Epithelial cell of proximal tubule (primary cell): ENCODE results near the gene STC2. TPM values are rescaled to one million over a fixed set of nuclear protein-coding genes. Genes with fewer than 3 reads are reported as not detected.

Source experiments
- DNase-seq: peaks from one replicate; pipeline ENCODE4 v3.0.0-alpha.2; 2011; ENCODE audit warnings: low read depth
- H3K4me3 ChIP-seq: 2 replicates; pipeline ENCODE4 v1.5.1; 2011; ENCODE audit warnings: low read depth, mild to moderate bottlenecking, low read length
- CTCF ChIP-seq: conservative IDR thresholded peaks from 2 replicates; pipeline ENCODE4 v1.5.1; 2012; ENCODE audit warnings: low read depth, mild to moderate bottlenecking, low read length
- total RNA-seq: library from RNA; depleted of rRNA; stranded (reverse); fragments of >200 nt; gene quantifications from 2 replicates; pipeline ENCODE4 v1.2.3, GENCODE V29; 2015

STC2 gene
- total RNA-seq, 1 donor from 2014 or later = 41.6 TPM

- no peak overlapping the region for H3K4me3 ChIP-seq
- TF ChIP-seq CTCF = no peak
- no peak for DNase-seq
Measured at GRCh38 chr5:173312821-173313220, 15.4 kb downstream of the STC2 start.

GRCh38 chr5:173311818-173312585, 16.2 kb downstream of the STC2 start:
- DNase-seq = no peak
- no peak for TF ChIP-seq CTCF
- no peak overlapping the region for H3K4me3 ChIP-seq

GRCh38 chr5:173310861-173311785, 17.1 kb downstream of the STC2 start:
- no peak for DNase-seq
- no peak for TF ChIP-seq CTCF

GRCh38 chr5:173310218-173310769, 17.9 kb downstream of the STC2 start:
- TF ChIP-seq CTCF = no peak
- no peak for DNase-seq
- no peak overlapping the region for H3K4me3 ChIP-seq

More at GRCh38 chr5:173310861-173311785, 17.1 kb downstream of the STC2 start:
- no peak overlapping the region for H3K4me3 ChIP-seq

DNA sequence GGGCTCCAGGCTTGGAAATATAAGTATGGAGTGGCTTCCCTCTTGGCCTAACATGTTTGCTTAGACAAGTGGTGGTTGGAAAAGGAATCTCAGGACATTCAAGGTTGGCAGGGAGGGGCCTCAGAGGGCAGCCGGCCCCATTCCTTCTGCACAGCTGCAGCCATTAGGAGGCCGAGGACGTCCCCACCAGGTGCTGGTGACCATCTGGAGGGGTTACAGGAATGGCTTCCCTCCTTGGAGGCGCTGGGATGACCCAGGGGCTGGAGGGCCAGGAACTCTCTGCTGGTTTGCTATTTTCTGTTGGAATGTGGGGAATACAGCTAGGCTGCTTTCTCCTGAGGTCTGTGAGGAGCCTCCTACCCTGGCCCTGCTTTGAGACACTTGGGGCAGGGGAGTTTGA, 18.5 kb downstream of the STC2 start:
- no peak for TF ChIP-seq CTCF
- no peak for DNase-seq

DNA sequence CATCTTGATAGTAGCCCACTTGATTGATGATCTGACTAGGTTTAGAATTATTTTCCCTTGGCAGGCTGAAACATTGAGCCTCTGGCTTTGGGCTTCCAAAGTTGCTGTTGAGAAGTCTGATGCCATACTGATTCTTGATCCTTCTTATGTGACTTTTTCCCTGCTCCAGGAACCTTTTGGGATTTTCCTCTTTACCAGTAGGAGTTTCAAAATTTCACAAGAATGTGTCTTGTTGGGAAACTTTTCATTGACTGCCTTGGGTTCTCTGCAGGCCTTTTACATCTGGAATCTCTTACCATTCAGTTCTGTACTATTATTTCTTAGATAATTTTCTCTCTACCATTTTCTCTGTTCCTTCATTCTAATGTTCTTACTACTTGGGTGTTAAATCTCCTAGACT, 20.0 kb downstream of the STC2 start:
- no peak for DNase-seq
- TF ChIP-seq CTCF = no peak

More for the DNA sequence above, 18.5 kb downstream of the STC2 start:
- no peak overlapping the region for H3K4me3 ChIP-seq

More for the DNA sequence above, 20.0 kb downstream of the STC2 start:
- H3K4me3 ChIP-seq = no peak overlapping the region
